ENCODE measurements around the gene OR1N2.

DNA sequence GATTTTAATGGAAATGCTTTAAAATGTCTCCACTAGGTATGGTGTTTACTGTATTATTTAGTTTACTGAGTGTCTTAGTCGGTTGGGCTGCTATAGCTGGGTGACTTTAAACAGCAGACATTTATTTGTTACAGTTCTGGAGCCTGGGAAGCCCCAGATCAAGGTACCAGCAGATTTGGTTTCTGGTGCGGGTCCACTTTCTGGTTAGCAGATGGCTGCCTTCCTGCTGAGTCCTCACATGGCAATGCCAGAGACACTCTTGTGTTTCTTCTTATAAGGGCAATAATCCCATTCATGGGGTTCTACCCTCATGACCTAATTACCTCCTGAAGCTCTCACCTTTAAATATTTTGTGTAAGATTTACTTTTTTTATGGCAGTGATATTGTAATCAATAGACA, 34.7 kb upstream of the OR1N2 start:
- TF ChIP-seq EZH2 (IDR thresholded peaks at IDR 0.05; ENCODE audit: borderline replicate concordance, low read depth, low read length, poor library complexity, severe bottlenecking) (no peak), CTCF (conservative IDR thresholded peaks at IDR 0.05; ENCODE audit: low read depth, low read length) (no peak)

Data from A673 (cell line).